ENCODE measurements around the gene SLC11A1. TPM values are rescaled to one million over a fixed set of nuclear protein-coding genes. Genes with fewer than 3 reads are reported as not detected.

SLC11A1 gene
- total and polyA plus RNA-seq, 2 of the 4 experiments (the other 2 are of a cell fraction): under 0.01 to 0.07 TPM

GRCh38 chr2:218406949-218407618 is 25.0 kb downstream of the SLC11A1 start (continued):
- TF ChIP-seq MXI1 (IDR thresholded peaks at IDR 0.05; ENCODE audit: borderline replicate concordance, low read depth, low read length) (no peak), CEBPB (IDR thresholded peaks at IDR 0.05; ENCODE audit: low read depth, low read length) (no peak)

DNA sequence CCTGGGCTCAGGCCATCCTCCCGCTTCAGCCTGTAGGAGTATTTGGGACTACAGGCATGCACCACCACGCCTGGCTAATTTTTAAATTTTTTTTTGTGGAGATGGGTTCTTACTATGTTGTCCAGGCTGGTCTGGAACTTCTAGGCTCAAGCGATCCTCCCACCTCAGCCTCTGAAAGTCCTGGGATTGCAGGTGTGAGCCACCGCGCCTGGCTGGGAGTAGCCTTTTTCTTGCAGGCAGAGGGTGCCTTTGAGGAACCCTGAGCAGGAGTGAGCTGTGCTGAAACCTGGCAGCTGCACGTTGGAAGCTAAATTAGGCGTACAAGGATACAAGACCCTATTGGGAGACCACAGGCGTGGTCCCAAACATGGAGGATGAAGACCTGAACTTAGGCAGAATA is 25.6 kb downstream of the SLC11A1 start:
- Histone ChIP-seq H3K27me3 (ENCODE audit: control insufficient read depth, insufficient read depth, low read length) (no peaks in the 10 kb centered on the region), H2BK120ac (ENCODE audit: low read depth, low read length) (no peak overlapping the region), H3K79me1 (ENCODE audit: low read depth in 1 of 2, low read length in 2 of 2) (peaks cover 0 to 15% of the 10 kb centered on the region in 2 experiments; a peak in 2 of 4 replicates), H2BK20ac (ENCODE audit: low read depth, low read length) (no peak overlapping the region), H4K8ac (ENCODE audit: low read depth in 2 of 2, low read length in 2 of 2) (peak overlapping the region; percentile 79 to 97; a peak in 2 of 4 replicates), H3K4me2 (ENCODE audit: low read depth, low read length) (no peak overlapping the region), H4K20me1 (ENCODE audit: insufficient read depth, low read length) (no peaks in the 10 kb centered on the region), H3K4ac (ENCODE audit: low read depth, low read length) (no peak overlapping the region), H2BK15ac (ENCODE audit: low read depth, low read length) (no peak overlapping the region), H2BK5ac (ENCODE audit: low read depth, low read length, poor library complexity, severe bottlenecking) (no peak overlapping the region), H3K23ac (ENCODE audit: low read depth, low read length) (no peak overlapping the region), H3K36me3 (ENCODE audit: control insufficient read depth, insufficient read depth, low read length) (peaks cover 15% of the 10 kb centered on the region), H4K5ac (ENCODE audit: low read depth, low read length) (no peak overlapping the region; the same call in 1 of the 2 replicates), H3K9me3 (ENCODE audit: control insufficient read depth, insufficient read depth, low read length) (no peaks in the 10 kb centered on the region), H2AK5ac (ENCODE audit: low read depth, low read length) (no peak overlapping the region), H3K18ac (ENCODE audit: low read depth, low read length) (no peak overlapping the region), H3K27ac (ENCODE audit: insufficient read depth, low read length) (no peak overlapping the region), H3K9ac (ENCODE audit: low read depth, low read length) (no peak overlapping the region), H3K9me1 (ENCODE audit: insufficient read depth, low read length) (peaks cover 4% of the 10 kb centered on the region; the same call in 1 of the 2 replicates), H4K91ac (ENCODE audit: insufficient read depth, low read depth, low read length) (no peak overlapping the region), H2AFZ (replicated peaks; ENCODE audit: low read length, poor library complexity) (no peak overlapping the region), H3K14ac (replicated peaks; ENCODE audit: low read depth, low read length) (no peak overlapping the region), H3K4me1 (ENCODE audit: control insufficient read depth, insufficient read depth, low read length) (peaks cover 17% of the 10 kb centered on the region), H2AK9ac (replicated peaks; ENCODE audit: low read depth, low read length, poor library complexity) (no peak overlapping the region), H3K4me3 (ENCODE audit: insufficient read depth, low read depth, low read length) (no peak overlapping the region), H3K56ac (ENCODE audit: extremely low read depth, insufficient read depth, low read length) (no peak overlapping the region)
- in situ Hi-C loops (cut with MboI; ENCODE audit: low sequenced_read_pairs): loop anchor here (5.0 to 10.0 kb wide), 2 partner anchors 55 to 247 kb away; partner anchors contain the start of genes BCS1L and ZNF142
- DNase-seq: no peak
- no peak for ATAC-seq (ENCODE audit: low read depth)
- POLR2A ChIA-PET (ENCODE audit: unreplicated experiment): interaction anchor here (0.6 kb wide), 1 partner anchor 251 kb away, joined by 9 read pairs; no protein-coding TSS in a partner anchor
- intact Hi-C loops (cut with micrococcal nuclease): no loop called here
- dilution Hi-C loops (cut with HindIII; ENCODE audit: low sequenced_read_pairs, unreplicated experiment): no loop called here
- WGBS, 2 experiments (ENCODE audit: extremely low coverage in 2 of 2, insufficient read length in 1 of 2): 79% methylated on average over 3 of the region's 8 CpGs; no CpG with 5 or more reads in 1 of the 2 experiments
- CTCF ChIA-PET: no interaction called here
- TF ChIP-seq, protein P1, sequence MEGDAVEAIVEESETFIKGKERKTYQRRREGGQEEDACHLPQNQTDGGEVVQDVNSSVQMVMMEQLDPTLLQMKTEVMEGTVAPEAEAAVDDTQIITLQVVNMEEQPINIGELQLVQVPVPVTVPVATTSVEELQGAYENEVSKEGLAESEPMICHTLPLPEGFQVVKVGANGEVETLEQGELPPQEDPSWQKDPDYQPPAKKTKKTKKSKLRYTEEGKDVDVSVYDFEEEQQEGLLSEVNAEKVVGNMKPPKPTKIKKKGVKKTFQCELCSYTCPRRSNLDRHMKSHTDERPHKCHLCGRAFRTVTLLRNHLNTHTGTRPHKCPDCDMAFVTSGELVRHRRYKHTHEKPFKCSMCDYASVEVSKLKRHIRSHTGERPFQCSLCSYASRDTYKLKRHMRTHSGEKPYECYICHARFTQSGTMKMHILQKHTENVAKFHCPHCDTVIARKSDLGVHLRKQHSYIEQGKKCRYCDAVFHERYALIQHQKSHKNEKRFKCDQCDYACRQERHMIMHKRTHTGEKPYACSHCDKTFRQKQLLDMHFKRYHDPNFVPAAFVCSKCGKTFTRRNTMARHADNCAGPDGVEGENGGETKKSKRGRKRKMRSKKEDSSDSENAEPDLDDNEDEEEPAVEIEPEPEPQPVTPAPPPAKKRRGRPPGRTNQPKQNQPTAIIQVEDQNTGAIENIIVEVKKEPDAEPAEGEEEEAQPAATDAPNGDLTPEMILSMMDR (conservative IDR thresholded peaks at IDR 0.05; ENCODE audit: low read depth, low read length): no peak
- TF ChIP-seq RCOR1 (IDR thresholded peaks at IDR 0.05; ENCODE audit: insufficient replicate concordance, low read length): no peak
- TF ChIP-seq MXI1 (IDR thresholded peaks at IDR 0.05; ENCODE audit: borderline replicate concordance, low read depth, low read length): no peak
- TF ChIP-seq CEBPB (IDR thresholded peaks at IDR 0.05; ENCODE audit: low read depth, low read length): no peak
- no peak for TF ChIP-seq MAFK (IDR thresholded peaks at IDR 0.05; ENCODE audit: low read depth, low read length)
- no peak for TF ChIP-seq BHLHE40 (IDR thresholded peaks at IDR 0.05; ENCODE audit: low read depth, low read length)
- BruUV-seq (replicated peaks): no TSS peak
